Activated CD8-positive, alpha-beta T cell treated with anti-CD3 and anti-CD28 coated beads for 36 hours (primary cell): Measurements from ENCODE around the gene SLC27A2. TPM values are rescaled to one million over a fixed set of nuclear protein-coding genes. Genes with fewer than 3 reads are reported as not detected.

Experiments used
- ATAC-seq: fragments of 200-7000 bp; cut with Tn5 transposase; one replicate; pipeline ENCODE4 v1.10.0; 2021; ENCODE audit warnings: mild to moderate bottlenecking, moderate library complexity
- CTCF ChIA-PET: fragments of 350-600 bp; sonication (Branson Sonifier 250); formaldehyde crosslinking; loops from one replicate; lab custom pipeline; 2021; ENCODE audit warnings: antibody characterized with exemption; lab: Charles Lee
- POLR2A ChIA-PET: fragments of 350-600 bp; sonication (Branson Sonifier 250); formaldehyde crosslinking; loops from one replicate; lab custom pipeline; 2021; ENCODE audit warnings: antibody characterized with exemption; lab: Charles Lee
- DNase-seq: peaks from one replicate; pipeline ENCODE4 v3.0.0-alpha.2; 2020
- H3K27ac Mint-ChIP-seq: one replicate; pipeline ENCODE4 v1.8.0; 2021; ENCODE audit warnings: mild to moderate bottlenecking, mixed read lengths
- H3K27me3 Mint-ChIP-seq: one replicate; pipeline ENCODE4 v1.8.0; 2021; ENCODE audit warnings: mixed read lengths
- H3K36me3 Mint-ChIP-seq: one replicate; pipeline ENCODE4 v1.8.0; 2021; ENCODE audit warnings: low read depth, mixed read lengths
- H3K4me1 Mint-ChIP-seq: one replicate; pipeline ENCODE4 v1.8.0; 2021; ENCODE audit warnings: low read depth, mixed read lengths
- H3K4me3 Mint-ChIP-seq: one replicate; pipeline ENCODE4 v1.8.0; 2021; ENCODE audit warnings: mild to moderate bottlenecking, moderate library complexity, mixed read lengths
- H3K9me3 Mint-ChIP-seq: one replicate; pipeline ENCODE4 v1.8.0; 2021; ENCODE audit warnings: mixed read lengths
- CTCF ChIP-seq: fragments of 200-600 bp; IDR thresholded peaks from one replicate; pipeline ENCODE4 v1.8.0; 2022; ENCODE audit warnings: antibody characterized with exemption, mild to moderate bottlenecking
- intact Hi-C: fragments of 100-400 bp; cut with micrococcal nuclease; formaldehyde crosslinking; loops from one replicate; pipeline ENCODE4 v1.10.0; 2022
- total RNA-seq, 2 experiments: library from RNA; stranded (reverse); gene quantifications; one replicate each; pipeline ENCODE4 v1.2.3, GENCODE V29; 2021

Gene SLC27A2
- total RNA-seq, 2 experiments from 2014 or later = 9.8 to 9.9 TPM

GRCh38 chr15:50137893-50138292, 44.1 kb upstream of the SLC27A2 start:
- no peaks in the 10 kb centered on the region for H3K27me3 Mint-ChIP-seq
- TF ChIP-seq CTCF = no peak
- H3K4me3 Mint-ChIP-seq = no peak overlapping the region
- peak overlapping the region; percentile 92 for H3K27ac Mint-ChIP-seq
- H3K36me3 Mint-ChIP-seq = peaks cover 9% of the 10 kb centered on the region
- peaks cover 3% of the 10 kb centered on the region for H3K9me3 Mint-ChIP-seq
- H3K4me1 Mint-ChIP-seq = peaks cover 43% of the 10 kb centered on the region
- ChIA-PET POLR2A (interaction anchor here (1.9 kb wide), 1 partner anchor 216 kb away, joined by 9 read pairs; no protein-coding TSS in a partner anchor), CTCF (interaction anchor here (0.5 to 1.7 kb wide), 5 partner anchors 10 to 847 kb away, joined by 3 to 5 read pairs (median 3); no protein-coding TSS in a partner anchor)
- intact Hi-C loops = no loop called here
- no peak for DNase-seq
- ATAC-seq = no peak

- Mint-ChIP-seq H3K4me3 (no peak overlapping the region), H3K27ac (peak overlapping the region; percentile 92), H3K9me3 (peaks cover 3% of the 10 kb centered on the region), H3K36me3 (peaks cover 9% of the 10 kb centered on the region), H3K4me1 (peaks cover 43% of the 10 kb centered on the region), H3K27me3 (no peaks in the 10 kb centered on the region)
- intact Hi-C loops = no loop called here
- POLR2A ChIA-PET = no interaction called here
- CTCF ChIA-PET = interaction anchor here (1.2 kb wide), 1 partner anchor 12 kb away, joined by 3 read pairs; no protein-coding TSS in a partner anchor
- ATAC-seq = no peak
- DNase-seq = no peak
- TF ChIP-seq CTCF = no peak
These were observed 43.6 kb upstream of the SLC27A2 start for GRCh38 chr15:50138391-50138790.

GRCh38 chr15:50140098-50140497, 41.9 kb upstream of the SLC27A2 start:
- H3K36me3 Mint-ChIP-seq = peaks cover 7% of the 10 kb centered on the region

GRCh38 chr15:50140983-50141382, 41.0 kb upstream of the SLC27A2 start:
- H3K27ac Mint-ChIP-seq = no peak overlapping the region
- TF ChIP-seq CTCF = no peak
- ChIA-PET POLR2A (no interaction called here), CTCF (no interaction called here)
- no peaks in the 10 kb centered on the region for H3K27me3 Mint-ChIP-seq
- peaks cover 7% of the 10 kb centered on the region for H3K36me3 Mint-ChIP-seq
- no peak for DNase-seq
- H3K4me3 Mint-ChIP-seq = no peak overlapping the region
- H3K9me3 Mint-ChIP-seq = peaks cover 3% of the 10 kb centered on the region
- H3K4me1 Mint-ChIP-seq = peaks cover 31% of the 10 kb centered on the region
- ATAC-seq = no peak
- intact Hi-C loops = no loop called here

More at GRCh38 chr15:50140098-50140497, 41.9 kb upstream of the SLC27A2 start:
- Mint-ChIP-seq H3K9me3 (peaks cover 3% of the 10 kb centered on the region), H3K27ac (no peak overlapping the region), H3K27me3 (no peaks in the 10 kb centered on the region), H3K4me1 (peaks cover 37% of the 10 kb centered on the region), H3K4me3 (no peak overlapping the region)
- intact Hi-C loops = no loop called here
- CTCF ChIA-PET = interaction anchor here (1.2 kb wide), 1 partner anchor 12 kb away, joined by 4 read pairs; no protein-coding TSS in a partner anchor
- DNase-seq (no peak), ATAC-seq (no peak)
- POLR2A ChIA-PET = no interaction called here
- TF ChIP-seq CTCF = no peak

GRCh38 chr15:50141856-50142255, 40.1 kb upstream of the SLC27A2 start:
- H3K27ac Mint-ChIP-seq = no peak overlapping the region
- CTCF ChIA-PET = no interaction called here
- POLR2A ChIA-PET = no interaction called here
- H3K9me3 Mint-ChIP-seq = peaks cover 3% of the 10 kb centered on the region
- H3K4me1 Mint-ChIP-seq = peaks cover 24% of the 10 kb centered on the region
- intact Hi-C loops = no loop called here
- peaks cover 2% of the 10 kb centered on the region for H3K36me3 Mint-ChIP-seq
- no peak for ATAC-seq
- H3K4me3 Mint-ChIP-seq = no peak overlapping the region
- no peak for DNase-seq
- H3K27me3 Mint-ChIP-seq = no peaks in the 10 kb centered on the region
- no peak for TF ChIP-seq CTCF
